GM10847 (cell line): ENCODE data around the gene SIM2.

Source experiments
- POLR2A ChIP-seq: IDR thresholded peaks from 2 replicates; pipeline ENCODE4 v1.6.1; 2011; ENCODE audit not compliant: insufficient read length; ENCODE audit errors: extremely low read depth

The SIM2 gene

DNA sequence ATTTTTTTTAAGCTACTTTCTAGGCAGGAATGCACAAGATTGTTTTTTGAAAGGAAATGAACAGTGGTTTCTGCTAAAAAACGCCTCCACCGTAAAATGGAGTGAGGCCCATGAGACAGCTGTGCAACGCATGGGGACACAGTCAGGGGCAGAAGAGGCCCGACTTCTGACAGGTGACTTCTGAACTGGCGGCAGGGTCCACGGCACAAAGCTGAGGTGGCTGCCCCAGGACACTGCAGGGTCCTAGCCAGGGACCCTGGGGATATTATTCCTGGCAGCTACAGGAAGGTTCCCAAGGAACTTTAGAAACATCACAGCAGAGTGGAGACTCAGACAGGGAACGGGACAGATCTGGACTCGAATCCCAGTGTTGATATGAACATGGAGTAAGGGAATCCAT, 75.1 kb downstream of the SIM2 start:
- no peak for TF ChIP-seq POLR2A

DNA sequence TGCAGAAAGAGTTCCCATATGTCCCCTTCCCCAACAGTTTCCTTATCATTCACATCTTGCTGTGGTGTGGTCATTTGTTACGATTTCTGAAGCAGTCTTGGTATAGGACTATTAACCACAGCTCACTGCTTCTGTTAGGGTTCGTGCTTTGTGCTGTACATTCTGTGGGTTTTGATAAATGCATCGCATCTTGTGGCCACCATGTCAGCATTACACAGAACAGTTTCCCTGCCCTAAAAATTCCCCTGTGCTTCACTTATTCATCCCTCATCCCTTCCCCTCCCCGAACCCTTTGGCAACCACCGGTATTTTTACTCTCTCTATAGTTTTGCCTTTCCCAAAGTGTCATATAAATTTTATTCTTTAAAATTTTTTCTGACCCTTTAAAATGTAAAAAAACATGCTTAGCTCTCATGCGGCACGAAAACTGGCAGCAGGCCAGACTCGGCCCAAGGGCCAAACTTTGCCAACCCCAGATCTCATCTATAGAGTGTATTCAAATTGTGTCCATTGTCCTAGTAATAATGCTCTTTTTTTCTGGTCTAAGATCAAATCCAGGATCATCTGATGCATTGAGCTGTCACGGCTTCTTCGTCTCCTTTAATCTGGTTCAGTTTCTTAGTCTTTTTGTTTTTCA, 78.2 kb downstream of the SIM2 start:
- no peak for TF ChIP-seq POLR2A

DNA sequence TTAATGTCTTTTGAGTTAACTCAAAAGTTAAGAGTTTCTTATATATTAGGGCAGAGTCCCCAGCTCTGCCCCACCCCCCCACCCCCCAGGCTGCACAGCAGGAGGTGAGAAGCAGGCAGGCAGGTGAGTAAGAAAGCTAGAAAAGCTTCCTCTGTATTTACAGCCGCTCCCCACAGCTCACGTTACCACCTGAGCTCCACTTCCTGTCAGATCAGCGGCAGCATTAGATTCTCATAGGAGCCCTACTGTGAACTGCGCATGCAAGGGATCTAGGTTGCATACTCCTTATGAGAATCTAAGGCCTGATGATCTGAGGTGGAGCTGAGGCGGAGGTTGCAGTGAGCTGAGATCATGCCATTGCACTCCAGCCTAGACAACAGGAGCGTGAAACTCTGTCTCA, 81.9 kb downstream of the SIM2 start:
- TF ChIP-seq POLR2A, result no peak

DNA sequence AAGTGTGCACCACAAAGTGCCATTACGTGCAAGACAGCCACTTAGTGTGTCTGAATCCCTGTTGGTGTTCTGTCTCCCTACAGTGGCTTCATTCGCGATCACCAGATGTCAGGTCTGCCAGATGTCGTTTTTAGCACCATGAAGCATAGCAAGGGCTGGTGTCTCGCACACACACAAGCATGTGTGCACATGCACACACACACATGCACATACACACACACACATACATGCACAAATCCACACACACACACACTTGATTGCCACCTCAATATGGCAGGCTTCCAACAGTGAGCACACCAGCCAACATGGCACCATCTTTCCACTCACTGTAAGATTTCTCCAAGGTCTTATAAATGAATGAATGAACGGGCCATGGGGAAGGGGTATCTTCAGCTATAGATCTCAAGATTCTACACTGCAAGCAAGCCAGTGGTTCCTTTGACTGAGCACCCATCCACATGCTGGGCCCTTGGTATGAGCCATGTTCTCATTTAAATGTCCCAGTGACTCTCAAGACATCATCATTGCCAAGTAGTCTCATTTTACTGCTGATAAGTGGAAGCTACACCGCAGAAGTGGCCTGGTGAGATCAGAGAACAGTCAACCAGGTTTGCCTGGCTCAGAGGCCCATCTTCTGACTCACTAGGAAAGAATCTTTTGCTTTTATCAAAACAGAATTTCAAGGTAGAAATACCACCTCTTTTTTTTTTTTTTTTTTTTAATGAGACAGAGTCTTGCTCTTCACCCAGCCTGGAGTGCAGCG, 84.9 kb downstream of the SIM2 start:
- no peak for TF ChIP-seq POLR2A

DNA sequence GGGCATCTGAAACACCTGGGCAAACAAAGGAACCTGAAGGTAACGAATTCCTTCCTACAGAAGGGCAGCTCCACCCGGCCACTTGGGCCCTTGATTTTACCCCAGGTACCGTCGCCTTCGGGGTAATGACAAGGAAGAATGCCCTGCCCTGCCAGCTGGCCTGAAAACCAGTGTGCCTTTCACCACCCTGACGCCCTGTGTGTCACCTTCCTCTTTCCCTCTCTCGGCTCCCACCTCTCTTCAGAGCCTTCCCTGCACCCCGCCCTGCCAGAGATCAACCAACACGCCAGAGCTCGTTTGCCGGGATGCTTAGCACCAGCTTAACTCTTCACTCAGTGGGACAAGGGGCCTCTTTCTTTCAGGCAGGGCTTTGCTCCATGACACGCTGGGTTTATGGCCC, 86.0 kb downstream of the SIM2 start:
- no peak for TF ChIP-seq POLR2A

DNA sequence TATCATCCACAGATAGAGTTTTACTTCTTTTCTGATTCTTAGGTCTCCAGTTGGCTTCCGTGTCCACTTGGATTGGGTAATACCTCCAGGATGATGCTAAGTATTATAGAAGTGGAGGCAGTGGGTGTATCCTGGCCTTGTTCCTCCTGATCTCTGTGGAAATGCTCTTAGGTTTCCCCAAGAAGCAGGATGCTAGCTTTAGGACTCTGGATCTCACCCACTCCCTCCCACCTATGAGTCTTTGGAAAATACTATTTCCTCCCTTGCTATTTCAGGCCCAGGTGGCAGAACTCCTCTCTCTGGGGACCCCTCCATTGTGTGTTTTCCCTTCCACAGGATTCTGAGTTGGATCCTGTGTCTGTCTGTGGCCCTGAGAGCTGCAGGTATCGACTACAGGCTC, 86.7 kb downstream of the SIM2 start:
- TF ChIP-seq POLR2A, result no peak

DNA sequence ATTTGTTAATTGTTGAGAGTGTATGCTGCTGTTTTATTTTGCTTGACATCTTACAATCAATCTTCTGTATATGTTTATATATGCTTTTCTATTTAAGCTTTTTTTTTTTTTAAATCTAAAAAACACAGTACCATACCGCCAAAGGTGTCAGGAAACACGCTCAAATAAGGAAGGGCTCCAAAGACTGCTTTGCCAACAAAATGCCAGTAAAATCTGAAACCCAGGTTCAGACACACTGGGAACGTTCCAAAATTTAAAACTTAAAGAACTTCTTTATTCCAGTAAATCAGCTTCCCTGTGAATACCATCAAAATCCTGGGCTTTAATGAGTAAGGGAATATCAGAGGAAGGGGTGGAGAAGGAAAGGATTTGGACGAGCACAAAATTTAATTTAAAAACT, 87.3 kb downstream of the SIM2 start:
- TF ChIP-seq POLR2A, result no peak

DNA sequence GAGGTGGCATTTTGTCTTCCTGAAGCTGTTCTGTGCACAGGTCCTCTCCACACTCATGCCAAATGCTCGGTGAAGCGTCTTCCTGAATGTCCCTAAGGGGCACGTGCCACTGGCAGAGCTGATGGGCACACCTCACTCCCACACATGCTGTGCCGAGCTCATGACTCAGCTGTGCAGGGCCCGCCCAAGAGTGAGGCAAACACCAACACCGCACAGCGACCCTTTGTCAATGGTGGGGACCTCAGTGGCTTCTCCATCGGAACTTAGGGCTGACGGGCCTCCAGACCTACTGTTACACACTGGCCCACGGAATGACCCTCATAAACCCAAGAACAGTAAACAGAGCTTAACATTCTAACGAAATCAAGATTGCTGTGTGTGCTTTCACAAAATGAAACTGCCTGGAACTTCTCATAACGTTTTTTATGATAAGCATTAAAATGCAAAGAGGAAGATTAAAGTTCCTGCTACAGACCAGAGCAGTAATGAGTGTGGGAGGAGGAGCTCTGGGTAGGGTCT, 89.3 kb downstream of the SIM2 start:
- no peak for TF ChIP-seq POLR2A

DNA sequence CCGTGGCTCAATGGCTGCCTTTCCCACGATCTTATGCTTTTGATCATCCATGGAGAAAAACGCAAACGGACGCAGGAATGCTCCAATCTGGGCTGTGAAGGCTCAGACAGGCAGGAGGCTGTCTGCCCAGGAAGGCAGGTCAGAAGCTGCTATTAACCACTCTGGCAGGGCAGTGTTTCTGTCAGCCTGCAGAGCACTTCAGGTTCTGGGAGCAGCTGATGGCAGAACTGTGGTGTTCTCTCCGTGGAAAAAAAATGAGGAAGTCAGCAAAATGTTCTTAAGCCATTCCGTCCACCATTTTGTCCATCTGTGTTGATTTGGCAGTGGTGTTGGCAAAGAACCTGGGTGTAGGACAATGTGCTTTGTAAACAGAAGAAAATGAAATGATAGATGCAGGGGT, 91.7 kb downstream of the SIM2 start:
- TF ChIP-seq POLR2A, result no peak

DNA sequence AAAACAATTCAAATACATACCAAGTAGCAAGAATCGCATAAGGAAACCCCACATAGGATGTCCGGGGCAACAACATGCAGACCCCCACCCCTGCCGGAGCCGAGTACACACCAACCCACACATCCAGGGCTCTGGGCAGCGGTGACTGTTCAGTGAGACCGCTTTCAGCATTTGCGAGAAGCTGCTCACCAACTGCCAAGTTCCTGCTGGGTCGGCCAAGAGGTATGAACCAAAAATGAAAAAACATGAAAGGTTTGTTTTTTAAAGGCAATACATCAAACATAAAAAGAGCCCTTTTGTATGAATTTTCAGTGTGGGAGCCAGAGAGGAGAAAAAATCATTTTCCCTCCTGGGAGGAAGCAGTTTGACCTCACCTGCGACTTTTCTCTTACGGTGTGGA, 92.3 kb downstream of the SIM2 start:
- TF ChIP-seq POLR2A, result no peak

DNA sequence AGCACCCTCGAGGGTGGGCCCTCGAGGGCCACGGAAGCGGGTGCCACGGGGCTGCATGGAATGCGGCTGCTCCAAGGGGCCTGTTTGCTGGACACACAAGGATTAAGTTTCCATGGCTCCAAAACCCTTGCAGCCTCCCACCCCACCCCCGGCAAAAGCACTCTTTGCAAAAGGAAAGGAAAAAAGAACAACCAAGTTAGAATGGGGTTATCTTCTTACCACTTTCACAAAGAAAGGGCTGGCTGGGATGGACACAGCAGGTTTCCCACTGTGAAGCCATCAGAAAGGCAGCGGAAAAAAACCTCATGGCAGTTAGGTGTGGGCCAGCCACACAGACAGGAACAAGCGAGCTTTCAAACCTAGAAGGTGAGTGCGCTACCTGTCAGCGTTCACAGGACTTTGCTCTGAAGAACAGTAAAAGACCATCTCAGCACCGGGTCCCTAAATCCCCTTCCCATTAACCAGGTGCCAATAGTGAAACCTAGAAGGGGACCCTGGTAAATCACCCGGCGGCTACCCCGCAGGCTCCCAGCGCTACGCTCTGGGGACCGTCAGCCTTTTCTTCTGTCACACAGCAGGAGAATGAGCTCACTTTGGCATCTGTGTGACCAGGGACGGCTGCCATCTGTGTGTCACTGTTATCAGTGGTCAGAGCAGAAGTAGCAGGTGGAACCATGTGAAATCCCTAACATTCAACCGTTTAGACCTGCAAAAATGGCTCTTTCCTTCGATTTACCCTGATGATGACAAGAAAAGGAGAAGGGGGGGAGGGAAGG, 93.0 kb downstream of the SIM2 start:
- no peak for TF ChIP-seq POLR2A

DNA sequence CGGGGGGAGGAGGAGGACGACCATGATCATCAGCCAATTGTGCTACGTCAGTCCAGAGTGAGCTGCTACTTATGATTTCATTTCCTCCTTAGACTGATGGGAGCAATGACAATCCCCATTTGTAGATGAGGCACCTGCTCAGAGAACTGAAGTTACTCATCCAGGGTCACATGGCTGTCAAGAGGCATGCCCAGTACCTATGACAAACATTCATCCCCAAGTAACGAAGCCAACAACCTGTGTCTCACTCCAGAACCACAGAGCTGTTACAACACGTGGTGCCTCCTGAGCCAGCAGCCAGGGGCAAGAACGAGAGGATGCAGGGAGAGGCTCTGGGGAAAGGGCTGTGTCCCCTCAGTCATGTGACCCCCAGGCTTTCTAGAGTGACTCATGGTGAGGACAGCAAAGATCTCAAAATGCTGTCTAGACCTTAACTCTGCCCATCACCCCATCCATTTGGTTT, 93.6 kb downstream of the SIM2 start:
- TF ChIP-seq POLR2A, result no peak

DNA sequence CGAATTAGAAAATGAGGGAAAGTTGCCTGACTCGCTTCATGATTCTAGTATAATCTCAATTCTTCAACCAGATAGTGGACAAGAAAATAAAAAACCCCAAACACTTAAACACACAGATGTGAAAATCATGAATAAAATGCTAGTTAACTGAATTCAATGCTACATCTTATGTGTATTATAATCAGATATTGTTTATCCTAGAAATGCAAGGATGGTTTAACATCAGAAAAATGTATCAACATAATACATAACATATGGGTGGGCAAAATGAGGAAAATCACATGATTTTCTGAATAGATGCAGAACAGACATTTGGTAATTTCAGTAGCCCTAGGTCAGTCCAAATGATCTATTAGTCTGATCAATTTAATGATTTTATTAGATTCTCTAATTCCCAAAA, 97.2 kb downstream of the SIM2 start:
- TF ChIP-seq POLR2A, result no peak

DNA sequence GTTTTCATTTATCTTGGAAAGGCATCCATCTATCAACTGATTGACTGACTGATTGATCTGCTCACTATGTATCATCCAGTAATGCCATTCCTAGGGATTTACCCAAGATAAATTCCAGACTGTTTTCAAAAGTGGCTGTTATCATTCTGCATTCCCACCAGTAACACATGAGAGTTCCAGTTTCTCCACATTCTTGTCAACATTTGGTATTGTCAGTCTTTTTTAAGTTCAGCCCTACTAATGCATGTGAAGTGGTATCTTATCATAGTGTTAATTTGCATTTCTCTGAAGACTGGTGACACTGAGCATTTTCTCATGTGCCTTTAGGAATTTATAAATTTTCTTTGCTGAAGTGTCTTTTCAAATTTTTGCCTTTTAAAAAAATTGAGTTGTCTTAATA, 99.6 kb downstream of the SIM2 start:
- no peak for TF ChIP-seq POLR2A
